Upper lobe of right lung (tissue), 1 donor: ENCODE results near the gene SLC19A1. TPM values are rescaled to one million over a fixed set of nuclear protein-coding genes. Genes with fewer than 3 reads are reported as not detected.
A peak's percentile ranks its signal among the peaks of the same experiment; 100 is the strongest.

Source experiments
- ATAC-seq: fragments of 200-7000 bp; cut with Tn5 transposase; one replicate; pipeline ENCODE4 v1.9.1; 2020; ENCODE audit warnings: mild to moderate bottlenecking, moderate library complexity
- DNase-seq: peaks from one replicate; pipeline ENCODE4 v3.0.0-alpha.2; 2020
- H3K27ac ChIP-seq: fragments of 200-600 bp; one replicate; pipeline ENCODE4 v1.8.0; 2022
- H3K27me3 ChIP-seq: fragments of 200-600 bp; one replicate; pipeline ENCODE4 v1.8.0; 2022; ENCODE audit warnings: mild to moderate bottlenecking
- H3K36me3 ChIP-seq: fragments of 200-600 bp; one replicate; pipeline ENCODE4 v1.8.0; 2022
- H3K4me1 ChIP-seq: fragments of 200-600 bp; one replicate; pipeline ENCODE4 v1.8.0; 2022
- H3K4me3 ChIP-seq: fragments of 200-600 bp; one replicate; pipeline ENCODE4 v1.8.0; 2022; ENCODE audit warnings: mild to moderate bottlenecking
- H3K9me3 ChIP-seq: fragments of 200-600 bp; one replicate; pipeline ENCODE4 v1.8.0; 2022
- intact Hi-C: fragments of 100-400 bp; cut with DNase I; formaldehyde crosslinking; loops from one replicate; pipeline ENCODE4 v1.11.0; 2022
- total RNA-seq: library from RNA; stranded (reverse); fragmentation: NEBNext Ultra II Directional; extraction: Animal tissue kit (Norgen Biotek cat#: 25700); gene quantifications from one replicate; pipeline ENCODE4 v1.2.1, GENCODE V29; 2021
- TF ChIP-seq, protein P1 (sequence below): fragments of 200-600 bp; IDR thresholded peaks from one replicate; pipeline ENCODE4 v1.8.0; 2022; ENCODE audit warnings: antibody characterized with exemption
- donor health status: DM: no; HTN: yes; CAD: no; lungs with severe emphysema.

SLC19A1 gene
- total RNA-seq, 1 donor from 2014 or later = 39.3 TPM

DNA sequence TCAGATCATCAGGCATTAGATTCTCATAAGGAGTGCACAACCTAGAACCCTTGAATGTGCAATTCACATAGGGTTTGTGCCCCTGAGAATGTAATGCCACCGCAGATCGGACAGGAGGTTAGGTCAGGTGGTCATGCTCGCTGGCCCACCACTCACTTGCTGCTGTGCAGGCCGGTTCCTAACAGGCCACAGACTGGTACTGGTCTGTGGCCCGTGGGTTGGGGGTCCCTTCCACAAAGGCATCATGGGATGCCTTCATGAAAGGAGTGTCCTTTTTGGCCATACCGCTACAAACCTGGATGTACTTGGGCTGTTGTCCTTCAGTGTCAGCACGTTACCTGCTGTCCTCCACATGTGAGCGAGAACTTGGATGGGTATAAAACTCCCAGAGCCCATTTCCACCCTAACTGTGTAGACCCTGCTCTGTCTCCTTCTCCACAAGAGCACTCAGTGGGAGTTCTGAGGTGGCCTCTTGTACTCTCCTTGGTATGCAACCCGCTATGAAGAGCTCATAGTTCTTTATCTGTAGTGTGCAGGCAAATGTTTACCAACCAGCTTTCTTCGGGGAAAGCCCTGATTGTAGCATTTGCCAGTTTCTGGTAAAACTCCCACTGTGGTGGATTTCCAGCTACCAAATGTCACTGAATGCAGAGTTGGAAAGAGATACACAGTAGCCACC lies 41.7 kb upstream of the SLC19A1 start:
- TF ChIP-seq, protein P1, sequence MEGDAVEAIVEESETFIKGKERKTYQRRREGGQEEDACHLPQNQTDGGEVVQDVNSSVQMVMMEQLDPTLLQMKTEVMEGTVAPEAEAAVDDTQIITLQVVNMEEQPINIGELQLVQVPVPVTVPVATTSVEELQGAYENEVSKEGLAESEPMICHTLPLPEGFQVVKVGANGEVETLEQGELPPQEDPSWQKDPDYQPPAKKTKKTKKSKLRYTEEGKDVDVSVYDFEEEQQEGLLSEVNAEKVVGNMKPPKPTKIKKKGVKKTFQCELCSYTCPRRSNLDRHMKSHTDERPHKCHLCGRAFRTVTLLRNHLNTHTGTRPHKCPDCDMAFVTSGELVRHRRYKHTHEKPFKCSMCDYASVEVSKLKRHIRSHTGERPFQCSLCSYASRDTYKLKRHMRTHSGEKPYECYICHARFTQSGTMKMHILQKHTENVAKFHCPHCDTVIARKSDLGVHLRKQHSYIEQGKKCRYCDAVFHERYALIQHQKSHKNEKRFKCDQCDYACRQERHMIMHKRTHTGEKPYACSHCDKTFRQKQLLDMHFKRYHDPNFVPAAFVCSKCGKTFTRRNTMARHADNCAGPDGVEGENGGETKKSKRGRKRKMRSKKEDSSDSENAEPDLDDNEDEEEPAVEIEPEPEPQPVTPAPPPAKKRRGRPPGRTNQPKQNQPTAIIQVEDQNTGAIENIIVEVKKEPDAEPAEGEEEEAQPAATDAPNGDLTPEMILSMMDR = no peak
- Histone ChIP-seq H3K27me3 (peaks cover under 1% of the 10 kb centered on the region), H3K4me1 (no peaks in the 10 kb centered on the region), H3K4me3 (no peak overlapping the region), H3K27ac (no peak overlapping the region), H3K9me3 (peaks cover 10% of the 10 kb centered on the region), H3K36me3 (no peaks in the 10 kb centered on the region)
- intact Hi-C loops = no loop called here
- ATAC-seq = peak; percentile 87
- DNase-seq = peak; percentile 53

DNA sequence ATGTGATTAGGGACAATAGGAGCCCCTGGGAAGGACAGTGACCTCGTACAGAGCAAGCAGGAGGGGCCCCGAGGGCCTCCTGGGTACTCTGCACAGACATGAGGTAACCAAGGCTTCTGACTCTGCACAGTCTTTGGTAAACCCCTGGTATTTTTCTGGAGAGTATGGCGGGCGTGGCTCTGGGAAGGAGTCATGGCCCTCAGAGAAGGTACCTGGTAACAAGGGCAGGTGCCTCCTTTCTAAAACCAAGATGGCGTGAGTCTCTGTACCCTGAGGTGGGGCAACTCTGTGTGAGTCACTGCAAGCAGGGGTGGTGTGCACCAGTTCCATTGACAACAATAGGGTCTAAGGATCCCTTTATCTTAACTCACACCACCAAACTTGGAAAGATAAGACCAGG lies 39.9 kb upstream of the SLC19A1 start:
- DNase-seq (peak; percentile 46), ATAC-seq (no peak)
- H3K4me3 ChIP-seq = no peak overlapping the region
- H3K27ac ChIP-seq = no peak overlapping the region
- intact Hi-C loops = no loop called here
- H3K9me3 ChIP-seq = peaks cover 10% of the 10 kb centered on the region
- no peaks in the 10 kb centered on the region for H3K27me3 ChIP-seq
- no peaks in the 10 kb centered on the region for H3K36me3 ChIP-seq
- TF ChIP-seq, protein P1 = no peak
- no peaks in the 10 kb centered on the region for H3K4me1 ChIP-seq

DNA sequence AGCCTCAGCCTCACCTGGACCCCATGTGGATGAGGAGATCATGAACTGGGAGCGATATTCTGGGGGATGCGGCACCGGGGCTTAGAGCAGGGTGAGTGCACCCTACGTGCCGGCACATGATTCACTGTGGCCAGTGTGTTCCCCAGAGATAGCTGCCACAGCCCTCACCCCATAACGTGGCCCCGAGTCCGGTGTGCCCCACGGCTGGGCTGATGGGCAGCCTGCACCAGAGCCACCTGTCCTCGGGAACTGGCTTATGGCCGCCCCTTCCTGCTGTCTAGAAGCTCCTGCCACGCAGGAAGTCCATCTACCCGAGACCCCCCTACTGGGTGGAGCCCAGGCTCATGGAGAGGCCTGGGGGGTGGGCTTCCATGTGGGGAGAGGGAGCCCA lies 39.1 kb upstream of the SLC19A1 start:
- DNase-seq (peak; percentile 56), ATAC-seq (no peak)
- no peaks in the 10 kb centered on the region for H3K27me3 ChIP-seq
- TF ChIP-seq, protein P1 = no peak
- no peaks in the 10 kb centered on the region for H3K36me3 ChIP-seq
- peaks cover 3% of the 10 kb centered on the region for H3K9me3 ChIP-seq
- H3K27ac ChIP-seq = no peak overlapping the region
- H3K4me1 ChIP-seq = no peaks in the 10 kb centered on the region
- no peak overlapping the region for H3K4me3 ChIP-seq
- intact Hi-C loops = no loop called here

DNA sequence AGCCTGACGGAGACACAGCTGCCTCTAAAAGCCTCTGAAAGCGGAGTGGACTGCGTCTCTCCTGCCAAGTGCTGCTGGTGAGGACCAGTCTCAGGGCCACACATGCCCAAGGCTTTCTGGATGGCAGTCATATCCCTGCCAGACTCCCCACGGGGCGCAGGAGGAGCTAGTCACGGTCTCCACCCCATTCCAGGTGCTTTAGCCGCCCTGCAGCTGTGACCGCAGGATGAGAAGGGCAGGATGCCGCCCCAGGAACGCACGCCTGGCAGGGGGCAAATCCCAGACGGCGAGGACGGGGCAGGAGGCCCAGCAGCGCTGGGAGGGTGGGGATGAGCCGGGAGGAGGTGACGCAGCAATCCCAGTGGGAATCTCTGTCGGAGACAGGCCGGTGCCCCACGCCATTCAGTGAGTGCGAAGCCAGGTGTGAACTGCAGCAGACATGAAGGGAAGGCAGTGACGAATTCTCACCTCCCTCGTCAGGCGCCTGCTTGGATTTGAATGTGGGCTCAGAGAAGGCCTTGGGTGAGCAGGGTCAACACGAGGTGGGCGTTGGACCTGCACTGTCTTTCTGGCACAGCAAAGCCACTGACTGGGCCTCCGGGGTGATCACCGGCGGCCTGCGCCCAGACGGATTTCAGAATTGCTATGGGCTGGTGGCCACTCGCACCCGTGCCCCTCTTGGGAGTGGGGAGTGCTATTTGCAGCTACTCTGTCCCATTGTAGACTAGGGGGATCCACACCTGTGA lies 38.5 kb upstream of the SLC19A1 start:
- Histone ChIP-seq H3K27ac (no peak overlapping the region), H3K36me3 (no peaks in the 10 kb centered on the region), H3K27me3 (no peaks in the 10 kb centered on the region), H3K4me1 (no peaks in the 10 kb centered on the region), H3K9me3 (no peaks in the 10 kb centered on the region), H3K4me3 (no peak overlapping the region)
- DNase-seq = peak; percentile 59
- intact Hi-C loops = no loop called here
- ATAC-seq = no peak
- TF ChIP-seq, protein P1 = no peak

DNA sequence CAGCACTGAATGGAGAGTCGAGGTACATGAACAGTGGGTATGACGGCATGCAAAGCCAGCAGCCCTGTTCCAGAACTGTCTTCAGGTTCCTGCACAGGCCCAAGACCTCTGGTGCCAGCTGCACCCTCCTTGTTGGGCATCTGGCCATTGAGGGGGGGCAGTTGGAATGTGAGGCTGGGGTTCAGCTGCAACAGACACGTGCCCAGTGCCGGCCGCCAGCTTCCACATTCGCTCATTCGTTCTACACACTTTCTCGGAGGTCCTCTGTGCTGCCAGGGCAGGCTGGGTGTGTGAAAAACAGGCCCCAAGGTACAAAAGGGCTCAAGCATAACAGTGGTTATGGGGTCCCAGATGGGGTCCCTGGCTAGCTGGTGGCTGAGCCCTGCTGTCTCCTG lies 37.9 kb upstream of the SLC19A1 start:
- H3K36me3 ChIP-seq = no peaks in the 10 kb centered on the region
- H3K27ac ChIP-seq = no peak overlapping the region
- ATAC-seq (no peak), DNase-seq (peak; percentile 53)
- intact Hi-C loops = no loop called here
- H3K4me3 ChIP-seq = no peak overlapping the region
- H3K4me1 ChIP-seq = no peaks in the 10 kb centered on the region
- no peaks in the 10 kb centered on the region for H3K27me3 ChIP-seq
- TF ChIP-seq, protein P1 = no peak
- H3K9me3 ChIP-seq = no peaks in the 10 kb centered on the region
